ENCODE measurements around the gene SPEM3.

SPEM3 gene

GRCh38 chr17:7460850-7461660 is 32.4 kb downstream of the SPEM3 start:
- Histone ChIP-seq H3K4me1 (ENCODE audit: insufficient read depth, low read length) (peaks cover 6% of the 10 kb centered on the region), H3K9me3 (ENCODE audit: low read length) (no peaks in the 10 kb centered on the region), H3K4me3 (ENCODE audit: low read depth in 1 of 2, low read length in 2 of 2) (no peak overlapping the region), H3K27me3 (ENCODE audit: control insufficient read depth in 1 of 2, insufficient read depth in 2 of 2, low read length in 2 of 2) (no peaks in the 10 kb centered on the region), H3K27ac (ENCODE audit: low read depth, low read length) (no peak overlapping the region), H3K36me3 (ENCODE audit: insufficient read depth, low read length) (peaks cover 8% of the 10 kb centered on the region), H3K9ac (ENCODE audit: low read length) (no peak overlapping the region)

- no peaks in the 10 kb centered on the region for H3K27me3 ChIP-seq (ENCODE audit: control insufficient read depth in 1 of 2, insufficient read depth in 2 of 2, low read length in 2 of 2)
- peaks cover 8% of the 10 kb centered on the region for H3K36me3 ChIP-seq (ENCODE audit: insufficient read depth, low read length)
- peaks cover 17% of the 10 kb centered on the region for H3K4me1 ChIP-seq (ENCODE audit: insufficient read depth, low read length)
These were observed 34.1 kb downstream of the SPEM3 start for GRCh38 chr17:7462474-7463371.

GRCh38 chr17:7463372-7463846 is 34.8 kb downstream of the SPEM3 start:
- Histone ChIP-seq H3K36me3 (ENCODE audit: insufficient read depth, low read length) (peaks cover 8% of the 10 kb centered on the region), H3K4me1 (ENCODE audit: insufficient read depth, low read length) (peaks cover 21% of the 10 kb centered on the region), H3K9ac (ENCODE audit: low read length) (no peak overlapping the region), H3K27ac (ENCODE audit: low read depth, low read length) (no peak overlapping the region), H3K27me3 (ENCODE audit: control insufficient read depth in 1 of 2, insufficient read depth in 2 of 2, low read length in 2 of 2) (no peaks in the 10 kb centered on the region), H3K9me3 (ENCODE audit: low read length) (no peaks in the 10 kb centered on the region), H3K4me3 (ENCODE audit: low read depth in 1 of 2, low read length in 2 of 2) (no peak overlapping the region)

More at GRCh38 chr17:7462474-7463371, 34.1 kb downstream of the SPEM3 start:
- H3K9me3 ChIP-seq (ENCODE audit: low read length) = no peaks in the 10 kb centered on the region
- H3K27ac ChIP-seq (ENCODE audit: low read depth, low read length) = no peak overlapping the region
- H3K4me3 ChIP-seq (ENCODE audit: low read depth in 1 of 2, low read length in 2 of 2) = no peak overlapping the region
- no peak overlapping the region for H3K9ac ChIP-seq (ENCODE audit: low read length)

GRCh38 chr17:7464081-7464480 is 35.4 kb downstream of the SPEM3 start:
- Histone ChIP-seq H3K4me1 (ENCODE audit: insufficient read depth, low read length) (peaks cover 21% of the 10 kb centered on the region), H3K27me3 (ENCODE audit: control insufficient read depth in 1 of 2, insufficient read depth in 2 of 2, low read length in 2 of 2) (no peaks in the 10 kb centered on the region), H3K9ac (ENCODE audit: low read length) (no peak overlapping the region), H3K27ac (ENCODE audit: low read depth, low read length) (no peak overlapping the region), H3K9me3 (ENCODE audit: low read length) (no peaks in the 10 kb centered on the region), H3K4me3 (ENCODE audit: low read depth in 1 of 2, low read length in 2 of 2) (no peak overlapping the region), H3K36me3 (ENCODE audit: insufficient read depth, low read length) (peaks cover 8% of the 10 kb centered on the region)

GRCh38 chr17:7465597-7466275 is 37.1 kb downstream of the SPEM3 start:
- no peaks in the 10 kb centered on the region for H3K9me3 ChIP-seq (ENCODE audit: low read length)
- no peaks in the 10 kb centered on the region for H3K27me3 ChIP-seq (ENCODE audit: control insufficient read depth in 1 of 2, insufficient read depth in 2 of 2, low read length in 2 of 2)
- no peak overlapping the region for H3K9ac ChIP-seq (ENCODE audit: low read length)
- H3K27ac ChIP-seq (ENCODE audit: low read depth, low read length) = no peak overlapping the region
- H3K4me3 ChIP-seq (ENCODE audit: low read depth in 1 of 2, low read length in 2 of 2) = no peak overlapping the region
- H3K4me1 ChIP-seq (ENCODE audit: insufficient read depth, low read length) = peaks cover 21% of the 10 kb centered on the region
- H3K36me3 ChIP-seq (ENCODE audit: insufficient read depth, low read length) = peaks cover 8% of the 10 kb centered on the region

- no peaks in the 10 kb centered on the region for H3K27me3 ChIP-seq (ENCODE audit: control insufficient read depth in 1 of 2, insufficient read depth in 2 of 2, low read length in 2 of 2)
- no peak overlapping the region for H3K4me3 ChIP-seq (ENCODE audit: low read depth in 1 of 2, low read length in 2 of 2)
- H3K9ac ChIP-seq (ENCODE audit: low read length) = no peak overlapping the region
- peak overlapping the region; percentile 21 for H3K27ac ChIP-seq (ENCODE audit: low read depth, low read length)
- peaks cover 8% of the 10 kb centered on the region for H3K36me3 ChIP-seq (ENCODE audit: insufficient read depth, low read length)
- H3K9me3 ChIP-seq (ENCODE audit: low read length) = no peaks in the 10 kb centered on the region
- peaks cover 21% of the 10 kb centered on the region for H3K4me1 ChIP-seq (ENCODE audit: insufficient read depth, low read length)
These were observed 37.6 kb downstream of the SPEM3 start for GRCh38 chr17:7466318-7466638.

GRCh38 chr17:7466639-7467341 is 38.1 kb downstream of the SPEM3 start:
- Histone ChIP-seq H3K27me3 (ENCODE audit: control insufficient read depth in 1 of 2, insufficient read depth in 2 of 2, low read length in 2 of 2) (no peaks in the 10 kb centered on the region), H3K4me3 (ENCODE audit: low read depth in 1 of 2, low read length in 2 of 2) (no peak overlapping the region), H3K27ac (ENCODE audit: low read depth, low read length) (peak overlapping the region; percentile 21), H3K36me3 (ENCODE audit: insufficient read depth, low read length) (peaks cover 8% of the 10 kb centered on the region), H3K9me3 (ENCODE audit: low read length) (no peaks in the 10 kb centered on the region), H3K4me1 (ENCODE audit: insufficient read depth, low read length) (peaks cover 27% of the 10 kb centered on the region), H3K9ac (ENCODE audit: low read length) (no peak overlapping the region)

GRCh38 chr17:7467498-7467897 is 38.8 kb downstream of the SPEM3 start:
- Histone ChIP-seq H3K27ac (ENCODE audit: low read depth, low read length) (peak overlapping the region; percentile 21), H3K4me1 (ENCODE audit: insufficient read depth, low read length) (peaks cover 32% of the 10 kb centered on the region), H3K36me3 (ENCODE audit: insufficient read depth, low read length) (peaks cover 8% of the 10 kb centered on the region)

GRCh38 chr17:7468290-7468689 is 39.6 kb downstream of the SPEM3 start:
- Histone ChIP-seq H3K4me1 (ENCODE audit: insufficient read depth, low read length) (peaks cover 32% of the 10 kb centered on the region), H3K9me3 (ENCODE audit: low read length) (no peaks in the 10 kb centered on the region), H3K36me3 (ENCODE audit: insufficient read depth, low read length) (peaks cover 8% of the 10 kb centered on the region), H3K27me3 (ENCODE audit: control insufficient read depth in 1 of 2, insufficient read depth in 2 of 2, low read length in 2 of 2) (no peaks in the 10 kb centered on the region), H3K27ac (ENCODE audit: low read depth, low read length) (no peak overlapping the region), H3K9ac (ENCODE audit: low read length) (no peak overlapping the region), H3K4me3 (ENCODE audit: low read depth in 1 of 2, low read length in 2 of 2) (no peak overlapping the region)

More at GRCh38 chr17:7467498-7467897, 38.8 kb downstream of the SPEM3 start:
- Histone ChIP-seq H3K4me3 (ENCODE audit: low read depth in 1 of 2, low read length in 2 of 2) (no peak overlapping the region), H3K9me3 (ENCODE audit: low read length) (no peaks in the 10 kb centered on the region), H3K27me3 (ENCODE audit: control insufficient read depth in 1 of 2, insufficient read depth in 2 of 2, low read length in 2 of 2) (no peaks in the 10 kb centered on the region), H3K9ac (ENCODE audit: low read length) (no peak overlapping the region)

- H3K27ac ChIP-seq (ENCODE audit: low read depth, low read length) = no peak overlapping the region
- H3K4me3 ChIP-seq (ENCODE audit: low read depth in 1 of 2, low read length in 2 of 2) = no peak overlapping the region
- peaks cover 32% of the 10 kb centered on the region for H3K4me1 ChIP-seq (ENCODE audit: insufficient read depth, low read length)
- H3K27me3 ChIP-seq (ENCODE audit: control insufficient read depth in 1 of 2, insufficient read depth in 2 of 2, low read length in 2 of 2) = no peaks in the 10 kb centered on the region
- H3K36me3 ChIP-seq (ENCODE audit: insufficient read depth, low read length) = peaks cover 4% of the 10 kb centered on the region
- no peaks in the 10 kb centered on the region for H3K9me3 ChIP-seq (ENCODE audit: low read length)
- H3K9ac ChIP-seq (ENCODE audit: low read length) = no peak overlapping the region
These were observed 40.2 kb downstream of the SPEM3 start for GRCh38 chr17:7468804-7469389.

All from muscle layer of colon (tissue), 2 donors.